Jurkat, Clone E6-1 (cell line): ENCODE data around the gene PJA2.

ENCODE experiments used
- DNase-seq: peaks from one replicate; pipeline ENCODE4 v3.0.0-alpha.2; 2011; ENCODE audit warnings: low read depth, low spot score
- H3K4me3 ChIP-seq: 2 replicates; pipeline ENCODE4 v1.5.1; 2011; ENCODE audit warnings: mild to moderate bottlenecking, low read length, control low read depth, moderate library complexity

The PJA2 gene

GRCh38 chr5:109410389-109411148 is 795 bp upstream of the PJA2 start:
- DNase-seq = no peak
- peak overlapping the region; percentile 82 for H3K4me3 ChIP-seq

GRCh38 chr5:109408991-109409843 is 557 bp downstream of the PJA2 start:
- peak; percentile 84 for DNase-seq
- peak overlapping the region; percentile 72 for H3K4me3 ChIP-seq

GRCh38 chr5:109407913-109408312 is 1.9 kb downstream of the PJA2 start:
- H3K4me3 ChIP-seq = peak overlapping the region; percentile 72
- DNase-seq = no peak

- DNase-seq = no peak
- no peak overlapping the region for H3K4me3 ChIP-seq
Measured at GRCh38 chr5:109406719-109407118, 3.1 kb downstream of the PJA2 start.

GRCh38 chr5:109404428-109404960 is 5.3 kb downstream of the PJA2 start:
- H3K4me3 ChIP-seq = no peak overlapping the region

GRCh38 chr5:109403469-109403868 is 6.3 kb downstream of the PJA2 start:
- H3K4me3 ChIP-seq = no peak overlapping the region
- no peak for DNase-seq

More at GRCh38 chr5:109404428-109404960, 5.3 kb downstream of the PJA2 start:
- DNase-seq = no peak

- no peak overlapping the region for H3K4me3 ChIP-seq
- DNase-seq = no peak
Measured at GRCh38 chr5:109399092-109399759, 10.5 kb downstream of the PJA2 start.

GRCh38 chr5:109396965-109397364 is 12.8 kb downstream of the PJA2 start:
- DNase-seq = no peak

GRCh38 chr5:109394806-109395205 is 15.0 kb downstream of the PJA2 start:
- no peak overlapping the region for H3K4me3 ChIP-seq
- DNase-seq = no peak

More at GRCh38 chr5:109396965-109397364, 12.8 kb downstream of the PJA2 start:
- no peak overlapping the region for H3K4me3 ChIP-seq

- DNase-seq = no peak
- no peak overlapping the region for H3K4me3 ChIP-seq
Measured at GRCh38 chr5:109390188-109390587, 19.6 kb downstream of the PJA2 start.

GRCh38 chr5:109388407-109388806 is 21.4 kb downstream of the PJA2 start:
- DNase-seq = no peak
- no peak overlapping the region for H3K4me3 ChIP-seq

GRCh38 chr5:109387408-109387974 is 22.3 kb downstream of the PJA2 start:
- no peak for DNase-seq

GRCh38 chr5:109378095-109378494 is 31.7 kb downstream of the PJA2 start:
- no peak overlapping the region for H3K4me3 ChIP-seq
- DNase-seq = no peak

More at GRCh38 chr5:109387408-109387974, 22.3 kb downstream of the PJA2 start:
- H3K4me3 ChIP-seq = no peak overlapping the region

- no peak for DNase-seq
- no peak overlapping the region for H3K4me3 ChIP-seq
Measured at GRCh38 chr5:109374625-109375024, 35.1 kb downstream of the PJA2 start.

- H3K4me3 ChIP-seq = no peak overlapping the region
- no peak for DNase-seq
Measured at GRCh38 chr5:109373932-109374331, 35.8 kb downstream of the PJA2 start.

GRCh38 chr5:109370343-109370742 is 39.4 kb downstream of the PJA2 start:
- DNase-seq = no peak
- no peak overlapping the region for H3K4me3 ChIP-seq

GRCh38 chr5:109365653-109366052 is 44.1 kb downstream of the PJA2 start:
- DNase-seq = no peak

GRCh38 chr5:109364977-109365376 is 44.8 kb downstream of the PJA2 start:
- H3K4me3 ChIP-seq = no peak overlapping the region
- DNase-seq = no peak

More at GRCh38 chr5:109365653-109366052, 44.1 kb downstream of the PJA2 start:
- H3K4me3 ChIP-seq = no peak overlapping the region

- no peak for DNase-seq
- H3K4me3 ChIP-seq = no peak overlapping the region
Measured at GRCh38 chr5:109359642-109360041, 50.1 kb downstream of the PJA2 start.
